H1 (cell line): ENCODE results near the gene HM13. TPM values are rescaled to one million over a fixed set of nuclear protein-coding genes. Genes with fewer than 3 reads are reported as not detected.

Source experiments
- CTCF ChIA-PET: fragments of 300-600 bp; sonication (Branson Sonifier 250); formaldehyde crosslinking; loops from one replicate; lab custom pipeline; 2021; ENCODE audit not compliant: partially characterized antibody; lab: Charles Lee
- POLR2A ChIA-PET: fragments of 300-600 bp; sonication (Branson Sonifier 250); formaldehyde crosslinking; loops from one replicate; lab custom pipeline; 2021; ENCODE audit warnings: inconsistent platforms; ENCODE audit not compliant: partially characterized antibody; lab: Charles Lee
- DNase-seq, 2 experiments: peaks; one replicate each; pipeline versions ENCODE4 v3.0.0 to v3.0.0-alpha.2; 2010 to 2022; ENCODE audit warnings: low spot score in 2 of 2, low read depth in 1 of 2, mixed read lengths in 1 of 2
- FAIRE-seq: peaks from 2 replicates; lab custom pipeline; 2011; peaks lifted over from hg19 to GRCh38; lab: Jason Lieb, UNC
- H2AFZ ChIP-seq: 2 replicates; pipeline ENCODE4 v1.8.1; 2012; ENCODE audit warnings: low read length, inconsistent platforms
- H2AK5ac ChIP-seq: 2 replicates; pipeline ENCODE4 v1.6.1; 2013; ENCODE audit warnings: low read depth, low read length
- H2BK120ac ChIP-seq: replicated peaks from 2 replicates; pipeline ENCODE3; 2013; ENCODE audit warnings: low read depth, low read length, inconsistent platforms
- H2BK12ac ChIP-seq: 2 replicates; pipeline ENCODE4 v1.6.1; 2013; ENCODE audit warnings: low read depth, low read length
- H2BK15ac ChIP-seq: 2 replicates; pipeline ENCODE4 v1.6.1; 2013; ENCODE audit warnings: low read length
- H2BK20ac ChIP-seq: 2 replicates; pipeline ENCODE4 v1.6.1; 2013; ENCODE audit warnings: low read length
- H2BK5ac ChIP-seq: 2 replicates; pipeline ENCODE4 v1.6.1; 2013; ENCODE audit warnings: low read depth, low read length
- H3K14ac ChIP-seq: 2 replicates; pipeline ENCODE4 v1.6.1; 2013; ENCODE audit warnings: inconsistent platforms; ENCODE audit not compliant: insufficient read length
- H3K18ac ChIP-seq: 2 replicates; pipeline ENCODE4 v1.6.1; 2013; ENCODE audit warnings: low read length; ENCODE audit errors: extremely low read depth
- H3K23ac ChIP-seq: 2 replicates; pipeline ENCODE4 v1.6.1; 2013; ENCODE audit warnings: inconsistent platforms; ENCODE audit not compliant: insufficient read length
- H3K23me2 ChIP-seq: 2 replicates; pipeline ENCODE4 v1.6.1; 2013; ENCODE audit warnings: low read depth, low read length
- H3K27ac ChIP-seq: 2 replicates; pipeline ENCODE4 v1.6.1; 2011; ENCODE audit warnings: low read depth, low read length, inconsistent platforms
- H3K27me3 ChIP-seq, 4 experiments: replicated peaks in 1 of 4; 1 replicate in 1 of 4; 2 replicates in 3 of 4; pipeline versions ENCODE4 v1.6.1 to v1.8.1; 2011 to 2013; ENCODE audit warnings: low read length in 3 of 4, mild to moderate bottlenecking in 3 of 4, inconsistent platforms in 2 of 4, mixed read lengths in 2 of 4, moderate library complexity in 1 of 4; ENCODE audit not compliant: control insufficient read depth in 3 of 4, insufficient read depth in 3 of 4; ENCODE audit errors: extremely low read depth in 1 of 4
- H3K36me3 ChIP-seq, 4 experiments: 2 replicates each; pipeline versions ENCODE4 v1.6.1 to v1.8.1; 2011 to 2013; ENCODE audit warnings: mild to moderate bottlenecking in 4 of 4, low read length in 3 of 4, moderate library complexity in 2 of 4, control low read depth in 1 of 4, inconsistent platforms in 1 of 4; ENCODE audit not compliant: insufficient read depth in 4 of 4, control insufficient read depth in 2 of 4
- H3K4ac ChIP-seq: replicated peaks from 2 replicates; pipeline ENCODE3; 2013; ENCODE audit warnings: low read length, low read depth, mixed read lengths, inconsistent platforms; ENCODE audit not compliant: insufficient read length
- H3K4me1 ChIP-seq, 4 experiments: replicated peaks in 1 of 4; 1 replicate in 1 of 4; 2 replicates in 3 of 4; pipeline versions ENCODE4 v1.6.1 to v1.8.1; 2011 to 2013; ENCODE audit warnings: low read length in 3 of 4, inconsistent platforms in 2 of 4, mixed read lengths in 1 of 4; ENCODE audit not compliant: insufficient read depth in 4 of 4, control insufficient read depth in 3 of 4
- H3K4me2 ChIP-seq, 2 experiments: 2 replicates each; pipeline versions ENCODE4 v1.6.1 to v1.8.1; 2011 to 2013; ENCODE audit warnings: low read depth in 2 of 2, low read length in 2 of 2, control low read depth in 1 of 2, inconsistent platforms in 1 of 2, mild to moderate bottlenecking in 1 of 2; ENCODE audit not compliant: insufficient read depth in 1 of 2
- H3K4me3 ChIP-seq, 4 experiments: fragments of 200-600, 300-600 bp in 1 of 4; sonication (generic), shearing (Covaris generic), sonication (Bioruptor Twin) in 1 of 4; 2 replicates each; pipeline versions ENCODE4 v1.5.1 to v1.8.1; 2011 to 2016; ENCODE audit warnings: low read length in 4 of 4, low read depth in 3 of 4, control low read depth in 2 of 4, inconsistent platforms in 2 of 4, mild to moderate bottlenecking in 2 of 4, mixed read lengths in 1 of 4, moderate library complexity in 1 of 4; ENCODE audit not compliant: insufficient read depth in 2 of 4; ENCODE audit errors: extremely low read depth in 1 of 4
- H3K56ac ChIP-seq: replicated peaks from 2 replicates; pipeline ENCODE3; 2013; ENCODE audit warnings: low read depth, mild to moderate bottlenecking, mixed read lengths, low read length, inconsistent platforms; ENCODE audit not compliant: insufficient read length
- H3K79me1 ChIP-seq: 2 replicates; pipeline ENCODE4 v1.6.1; 2013; ENCODE audit warnings: low read depth, low read length, control low read depth
- H3K79me2 ChIP-seq, 2 experiments: 2 replicates each; pipeline versions ENCODE4 v1.6.1 to v1.8.1; 2012 to 2013; ENCODE audit warnings: low read length in 2 of 2, mild to moderate bottlenecking in 2 of 2, inconsistent platforms in 1 of 2; ENCODE audit not compliant: insufficient read depth in 2 of 2, control insufficient read depth in 1 of 2
- H3K9ac ChIP-seq, 4 experiments: replicated peaks in 1 of 4; 1 replicate in 1 of 4; 2 replicates in 3 of 4; pipeline versions ENCODE4 v1.6.1 to v1.8.1; 2011 to 2013; ENCODE audit warnings: low read depth in 3 of 4, low read length in 3 of 4, control low read depth in 2 of 4, mild to moderate bottlenecking in 2 of 4, moderate library complexity in 2 of 4, inconsistent platforms in 1 of 4; ENCODE audit errors: extremely low read depth in 1 of 4
- H3K9me3 ChIP-seq, 2 experiments: 2 replicates each; pipeline versions ENCODE4 v1.6.1 to v1.8.1; 2012 to 2013; ENCODE audit warnings: mild to moderate bottlenecking in 2 of 2, moderate library complexity in 2 of 2, control low read depth in 1 of 2, inconsistent platforms in 1 of 2, low read depth in 1 of 2, low read length in 1 of 2, mixed read lengths in 1 of 2; ENCODE audit not compliant: insufficient read depth in 2 of 2
- H4K20me1 ChIP-seq, 2 experiments: replicated peaks in 1 of 2; 2 replicates each; pipeline versions ENCODE3 to v1.8.1; 2011 to 2013; ENCODE audit warnings: inconsistent platforms in 2 of 2, low read length in 2 of 2, mild to moderate bottlenecking in 1 of 2; ENCODE audit not compliant: insufficient read depth in 2 of 2, control insufficient read depth in 1 of 2
- H4K5ac ChIP-seq: 2 replicates; pipeline ENCODE4 v1.6.1; 2013; ENCODE audit warnings: low read length, low read depth, mixed read lengths, inconsistent platforms; ENCODE audit not compliant: insufficient read length
- H4K8ac ChIP-seq: 2 replicates; pipeline ENCODE4 v1.8.0; 2013; ENCODE audit warnings: mild to moderate bottlenecking, moderate library complexity, low read length, inconsistent platforms; ENCODE audit not compliant: insufficient read depth; ENCODE audit errors: extremely low read depth
- H4K91ac ChIP-seq: replicated peaks from 2 replicates; pipeline ENCODE3; 2013; ENCODE audit warnings: low read length, mixed read lengths, inconsistent platforms; ENCODE audit not compliant: insufficient read length
- POLR2AphosphoS5 ChIP-seq: IDR thresholded peaks from 2 replicates; pipeline ENCODE4 v1.6.1; 2011; ENCODE audit warnings: low read depth, low read length
- WGBS, 2 experiments: shearing (Covaris generic) in 1 of 2; methylation state at CpG; one replicate each; pipeline versions ENCODE4 v1.1.6 to v1.1.7; 2013 to 2015; ENCODE audit warnings: low lambda C conversion rate in 2 of 2, mixed read lengths in 2 of 2, inconsistent platforms in 1 of 2, low coverage in 1 of 2, missing lambda C conversion rate in 1 of 2; ENCODE audit not compliant: insufficient replicate concordance in 2 of 2, insufficient coverage in 1 of 2, insufficient read length in 1 of 2; ENCODE audit errors: extremely low coverage in 1 of 2, missing lambda C conversion rate in 1 of 2; 5-methylcytosine and 5-hydroxymethylcytosine counted together
- polyA plus RNA-seq, 7 experiments: library from polyadenylated mRNA; depleted of rRNA in 3 of 7; stranded (reverse) in 5 of 7; unstranded in 2 of 7; fragments of >200 nt in 5 of 7; fragments of 200-250 nt in 2 of 7; gene quantifications; 1 replicate in 5 of 7; 2 replicates in 1 of 7; 4 replicates in 1 of 7; pipeline versions ENCODE4 v1.2.1 to v1.2.3, GENCODE V29; 2011 to 2013; ENCODE audit warnings: missing spikeins in 2 of 7, mixed read lengths in 2 of 7
- total RNA-seq: library from RNA; stranded (reverse); fragmentation: NEBNext Ultra II Directional; extraction: Animal tissue kit (Norgen Biotek cat#: 25700); gene quantifications from 2 replicates; pipeline ENCODE4 v1.2.1, GENCODE V29; 2021
- TF ChIP-seq, protein P1 (sequence below): IDR thresholded peaks from 2 replicates; pipeline ENCODE4 v1.6.1; 2012; ENCODE audit warnings: inconsistent platforms

HM13 gene
- total and polyA plus RNA-seq, 2 of the 8 experiments (the other 6 are each of a cell fraction or from before 2014, with no cell fraction given): 118 to 183 TPM

DNA sequence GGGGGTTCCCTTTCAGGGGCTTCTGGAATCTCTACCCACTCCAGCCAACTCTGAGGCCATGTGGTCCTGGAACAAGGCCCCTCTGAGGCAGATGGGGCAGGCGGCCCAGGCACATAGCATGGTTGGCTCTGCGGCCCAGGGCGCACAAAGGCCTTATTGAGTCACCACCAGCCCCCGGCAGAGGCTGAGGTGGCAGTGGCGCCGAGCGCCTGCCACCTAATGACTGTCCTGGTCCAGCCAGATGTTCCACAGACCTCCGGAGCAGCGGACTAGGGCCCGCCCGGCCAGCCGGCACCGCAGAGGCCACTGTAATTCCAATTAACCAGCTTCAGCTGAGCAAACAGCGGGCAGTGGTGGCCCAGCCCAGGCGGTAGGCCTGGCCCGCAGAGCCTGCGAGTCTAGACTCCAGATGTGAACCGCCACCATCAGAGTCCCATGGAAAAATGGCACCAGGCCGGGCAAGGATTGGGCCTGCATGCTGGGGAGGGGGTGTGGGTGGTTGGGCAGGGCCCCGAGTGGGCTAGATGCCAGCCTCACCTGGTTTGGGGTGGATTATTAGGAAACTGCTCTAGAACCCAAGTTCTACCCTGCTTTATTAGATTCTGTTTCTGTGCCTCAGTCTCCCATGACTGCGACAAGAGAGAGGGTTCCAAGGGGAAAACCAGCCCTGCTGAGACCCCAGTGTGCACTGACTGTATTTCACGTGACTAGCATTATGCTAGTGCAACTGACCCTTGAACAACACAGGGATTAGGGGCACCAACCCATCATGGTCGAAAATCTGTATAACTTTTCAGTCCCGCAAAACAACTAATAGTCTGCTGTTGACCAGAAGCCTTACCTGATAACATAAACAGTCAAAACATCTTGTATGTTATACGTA, 56.7 kb downstream of the HM13 start:
- Histone ChIP-seq H3K4me1 (peaks cover 17 to 38% (median 29%) of the 10 kb centered on the region in 4 experiments), H3K79me1 (no peaks in the 10 kb centered on the region), H3K79me2 (0 out of 4 replicates have a peak, but pooled peaks cover 0 to 3% of the 10 kb centered on the region in 2 experiments), H3K23ac (no peak overlapping the region), H2BK20ac (0 out of 2 replicates have a peak overlapping the region, but pooled peaks have one; percentile 23), H3K4me3 (no peak overlapping the region), H3K18ac (no peak overlapping the region; the same call in none of the 2 replicates), H2BK12ac (peak overlapping the region; percentile 29), H4K91ac (no peak overlapping the region), H3K9ac (no peak overlapping the region), H3K9me3 (no peaks in the 10 kb centered on the region), H2BK120ac (no peak overlapping the region), H3K4ac (peak overlapping the region; percentile 0), H3K23me2 (peaks cover 3% of the 10 kb centered on the region; the same call in 1 of the 2 replicates), H3K27me3 (no peaks in the 10 kb centered on the region), H2AK5ac (no peak overlapping the region; the same call in 1 of the 2 replicates), H2AFZ (no peak overlapping the region), H3K4me2 (no peak overlapping the region), H4K20me1 (peaks cover 0 to 1% of the 10 kb centered on the region in 2 experiments), H2BK15ac (no peak overlapping the region), H3K27ac (no peak overlapping the region), H4K8ac (peak overlapping the region; percentile 83), H3K36me3 (peaks cover 2 to 12% (median 6%) of the 10 kb centered on the region in 4 experiments; a peak in 5 of 8 replicates), H4K5ac (no peak overlapping the region), H3K14ac (no peak overlapping the region), H2BK5ac (no peak overlapping the region), H3K56ac (no peak overlapping the region)
- POLR2A ChIA-PET: interaction anchor here (1.0 to 24.3 kb wide), 6 partner anchors 9 to 36 kb away, joined by 3 to 1033 read pairs (median 18); partner anchors contain the start of gene ID1
- FAIRE-seq (no peak), DNase-seq (no peak)
- WGBS, 2 experiments: 95% methylated on average over 25 of the region's 25 CpGs; no CpG with 5 or more reads in 1 of the 2 experiments
- CTCF ChIA-PET: interaction anchor here (0.6 to 30.5 kb wide), 12 partner anchors 8 to 652 kb away, joined by 3 to 1559 read pairs (median 25); partner anchors contain the start of gene ID1
- 0 out of 2 replicates have a peak, but pooled peaks have one; percentile 55 for TF ChIP-seq POLR2AphosphoS5
- TF ChIP-seq, protein P1, sequence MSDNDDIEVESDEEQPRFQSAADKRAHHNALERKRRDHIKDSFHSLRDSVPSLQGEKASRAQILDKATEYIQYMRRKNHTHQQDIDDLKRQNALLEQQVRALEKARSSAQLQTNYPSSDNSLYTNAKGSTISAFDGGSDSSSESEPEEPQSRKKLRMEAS: no peak
